HG03097 (cell line): ENCODE data around the gene KIF3B.
"Not testable (repeated sequence)": the region's sequence is repeated elsewhere in the genome, so short reads cannot be mapped to it uniquely, and the experiment has no call there.

Source experiments
- ATAC-seq: cut with Tn5 transposase; IDR thresholded peaks from one replicate; pipeline ENCODE4 v1.9.1; 2021; ENCODE audit not compliant: unreplicated experiment, low FRiP score

KIF3B gene

GRCh38 chr20:32246208-32246607 is 31.2 kb upstream of the KIF3B start:
- ATAC-seq = not testable (repeated sequence)

DNA sequence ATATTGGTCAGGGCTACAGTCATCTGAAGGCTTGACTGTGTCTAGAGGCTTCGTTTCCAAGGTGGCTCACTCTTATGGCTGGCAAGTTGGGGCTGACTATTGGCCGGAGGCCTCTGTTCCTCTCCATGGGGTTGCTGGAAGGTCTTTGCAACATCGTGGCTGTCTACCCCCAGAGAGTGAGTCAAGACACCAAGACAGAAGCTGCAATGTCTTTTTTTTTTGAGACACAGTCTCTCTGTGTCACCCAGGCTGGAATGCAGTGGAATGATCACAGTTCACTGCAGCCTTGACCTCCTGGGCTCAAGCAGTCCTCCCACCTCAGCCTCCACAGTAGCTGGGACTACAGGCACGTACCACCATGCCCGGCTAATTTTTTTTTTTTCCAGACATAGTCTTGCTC is 29.4 kb upstream of the KIF3B start:
- ATAC-seq = no peak

DNA sequence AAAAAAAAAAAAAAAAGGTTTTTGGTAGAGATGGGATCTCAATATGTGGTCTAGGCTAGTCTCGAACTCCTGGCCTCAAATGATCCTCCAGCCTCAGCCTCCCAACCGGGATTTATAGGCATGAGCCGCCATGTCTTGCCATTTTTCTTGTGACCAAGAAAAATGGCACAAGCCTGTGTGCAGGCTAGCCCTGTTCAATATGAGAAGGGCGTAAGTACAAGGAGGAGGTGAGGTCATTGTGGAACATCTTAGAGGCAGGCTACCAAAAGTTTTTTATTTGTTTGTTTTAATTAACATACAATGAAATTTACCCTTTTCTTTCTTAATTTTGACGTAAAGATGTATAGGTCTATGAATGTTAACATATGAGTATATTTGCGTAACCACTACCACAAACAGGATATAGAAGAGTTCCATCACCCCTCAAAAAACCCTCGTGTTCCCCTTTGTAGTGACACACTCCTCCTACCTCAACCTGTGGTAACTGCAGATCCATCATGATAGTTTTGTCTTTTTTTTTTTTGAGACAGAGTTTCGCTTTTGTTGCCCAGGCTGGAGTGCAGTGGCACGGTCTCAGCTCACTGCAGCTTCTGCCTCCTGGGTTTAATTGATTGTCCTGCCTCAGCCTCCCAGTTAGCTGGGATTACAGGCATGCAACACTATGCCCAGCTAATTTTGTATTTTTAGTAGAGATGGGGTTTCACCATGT is 28.3 kb upstream of the KIF3B start:
- no peak for ATAC-seq

- ATAC-seq = no peak
Measured at GRCh38 chr20:32251470-32251869, 26.0 kb upstream of the KIF3B start.

DNA sequence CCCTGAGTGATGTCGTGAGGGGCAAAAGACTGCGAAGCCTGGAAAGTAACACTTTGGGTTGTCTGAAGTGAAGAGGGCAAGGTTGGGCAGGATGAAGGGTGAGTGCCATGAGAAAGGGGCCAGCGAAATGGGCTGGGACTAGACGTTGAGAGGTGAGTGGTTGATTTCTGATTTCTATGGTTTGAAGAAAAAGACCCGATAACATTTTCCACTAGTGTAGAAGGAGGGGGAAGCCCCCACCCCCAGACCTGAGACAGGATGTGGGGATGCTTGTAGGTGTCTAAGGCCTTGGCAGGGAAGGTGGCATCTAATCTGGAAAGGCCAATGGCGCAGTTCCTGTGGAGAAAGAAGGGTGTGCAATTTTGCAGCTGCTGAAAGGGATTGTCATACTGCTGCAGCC is 25.3 kb upstream of the KIF3B start:
- no peak for ATAC-seq

- ATAC-seq = not testable (repeated sequence)
Measured at GRCh38 chr20:32260973-32261372, 16.5 kb upstream of the KIF3B start.

GRCh38 chr20:32261644-32262043 is 15.8 kb upstream of the KIF3B start:
- no peak for ATAC-seq

GRCh38 chr20:32263398-32263954 is 14.0 kb upstream of the KIF3B start:
- no peak for ATAC-seq

- no peak for ATAC-seq
Measured at GRCh38 chr20:32271620-32272019, 5.8 kb upstream of the KIF3B start.

GRCh38 chr20:32274359-32274758 is 3.1 kb upstream of the KIF3B start:
- no peak for ATAC-seq

GRCh38 chr20:32275163-32275562 is 2.3 kb upstream of the KIF3B start:
- not testable (repeated sequence) for ATAC-seq

- ATAC-seq = peak; percentile 30
Measured at GRCh38 chr20:32278199-32278643, 770 bp downstream of the KIF3B start.

- ATAC-seq = no peak
Measured at GRCh38 chr20:32281711-32282110, 4.3 kb downstream of the KIF3B start.

DNA sequence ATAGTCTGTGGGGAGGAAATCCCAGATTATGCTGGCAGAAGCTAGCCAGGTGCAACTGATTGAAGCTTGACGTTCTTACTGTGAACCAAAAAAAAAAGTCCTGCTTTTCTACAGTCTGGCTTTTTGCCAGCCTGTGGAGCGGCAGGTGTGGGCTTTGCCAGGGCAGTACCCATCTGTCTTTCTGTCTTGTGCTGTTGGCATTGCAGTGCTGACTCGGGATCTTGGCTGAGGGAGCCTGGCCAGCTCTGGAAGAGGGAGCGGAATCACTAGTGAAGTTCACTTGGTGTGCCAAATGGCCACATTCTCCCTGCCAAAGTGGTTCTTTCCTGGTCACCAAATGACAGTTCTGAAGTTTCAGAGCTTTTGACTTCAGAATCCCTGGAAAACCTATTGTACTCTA is 5.0 kb downstream of the KIF3B start:
- ATAC-seq = no peak

GRCh38 chr20:32285082-32285620 is 7.7 kb downstream of the KIF3B start:
- peak; percentile 14 for ATAC-seq

DNA sequence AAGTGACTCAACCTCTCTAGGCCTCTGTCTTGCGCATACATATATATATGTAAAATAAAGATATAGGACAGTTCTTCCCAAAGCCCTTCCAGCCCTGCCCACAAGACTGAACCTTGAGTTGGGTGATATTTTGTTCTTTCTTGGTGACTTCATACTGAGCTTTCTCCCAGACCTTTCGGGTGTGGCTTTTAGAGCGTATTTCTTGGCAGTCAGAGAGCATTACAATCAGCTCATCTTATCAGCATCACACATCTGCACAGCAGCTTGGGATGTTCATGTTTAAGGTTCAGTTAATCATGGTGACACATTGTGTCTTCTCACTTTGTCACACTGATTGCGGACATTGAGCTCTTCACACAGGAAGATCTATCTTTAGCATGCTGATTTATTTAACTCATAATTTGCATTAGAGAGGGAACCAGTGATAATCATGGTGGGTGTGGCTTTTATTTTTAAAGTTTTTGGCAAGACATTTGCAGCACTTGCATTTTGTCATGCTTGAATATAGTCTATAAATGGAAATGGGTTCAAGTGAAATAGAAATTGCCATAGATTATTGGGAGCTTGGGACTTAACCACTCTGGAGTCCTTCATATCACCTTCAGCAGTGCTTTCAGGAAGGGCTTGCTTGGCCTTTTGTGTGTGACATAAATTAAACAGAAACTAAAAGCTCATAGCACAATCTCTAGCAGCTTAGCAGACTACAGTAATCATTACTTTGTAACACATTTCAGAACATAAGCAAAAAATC is 8.3 kb downstream of the KIF3B start:
- peak; percentile 63 for ATAC-seq

DNA sequence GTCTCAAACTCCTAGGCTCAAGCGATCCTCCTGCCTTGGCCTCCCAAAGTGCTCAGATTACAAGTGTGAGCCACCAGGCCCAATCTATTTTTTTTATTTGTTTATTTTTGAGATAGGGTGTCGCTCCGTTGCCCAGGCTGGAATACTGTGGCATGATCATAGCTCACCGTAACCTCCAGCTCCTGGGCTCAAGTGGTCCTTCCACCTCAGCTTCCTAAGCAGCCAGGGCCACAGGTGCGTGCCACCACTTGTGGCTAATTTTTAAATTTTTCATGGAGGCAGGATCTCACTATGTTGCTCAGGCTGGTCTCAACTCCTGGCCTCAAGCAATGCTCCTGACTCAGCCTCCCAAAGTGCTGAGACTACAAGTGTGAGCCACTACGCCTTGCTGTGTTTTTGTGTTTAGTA is 9.8 kb downstream of the KIF3B start:
- no peak for ATAC-seq

- ATAC-seq = no peak
Measured at GRCh38 chr20:32288225-32288849, 10.9 kb downstream of the KIF3B start.

GRCh38 chr20:32289299-32289660 is 11.8 kb downstream of the KIF3B start:
- ATAC-seq = not testable (repeated sequence)

DNA sequence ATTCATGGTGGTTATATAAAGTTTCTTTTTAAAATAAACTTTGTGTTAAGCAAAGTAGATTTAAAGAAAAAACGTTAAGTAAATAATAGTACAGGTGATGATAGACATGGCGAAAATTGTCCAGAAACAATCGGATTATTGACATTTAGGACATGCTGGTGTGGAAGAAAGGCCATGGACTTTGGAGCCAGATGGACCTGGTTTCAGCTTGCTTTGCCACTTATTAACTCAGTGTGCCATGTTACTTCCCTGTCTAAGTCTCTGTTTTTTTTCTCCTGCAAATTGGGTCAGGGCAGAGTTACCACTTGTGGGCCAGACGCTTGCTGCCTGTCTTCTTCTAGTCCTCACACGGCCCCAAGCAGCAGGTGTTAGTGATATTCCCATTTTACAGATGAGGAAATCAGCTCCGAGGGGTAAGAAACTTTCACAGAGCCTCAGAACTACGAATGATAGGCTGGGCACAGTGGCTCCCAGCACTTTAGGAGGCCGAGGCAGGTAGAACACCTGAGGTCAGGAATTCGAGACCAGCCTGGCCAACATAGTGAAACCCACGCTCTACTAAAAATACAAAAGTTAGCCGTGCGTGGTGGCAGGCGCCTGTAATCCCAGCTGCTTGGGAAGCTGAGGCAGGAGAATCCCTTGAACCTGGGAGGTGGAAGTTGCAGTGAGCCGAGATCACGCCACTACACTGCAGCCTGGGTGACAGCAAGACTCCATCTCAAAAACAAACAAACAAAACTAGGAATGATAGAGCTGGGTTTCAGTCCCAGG is 12.4 kb downstream of the KIF3B start:
- no peak for ATAC-seq
